Measurements from ENCODE around the gene MYRIP. TPM values are rescaled to one million over a fixed set of nuclear protein-coding genes. Genes with fewer than 3 reads are reported as not detected.

Gene MYRIP
- total and polyA plus RNA-seq, 2 of the 4 experiments (the other 2 are of a cell fraction), result not detected

GRCh38 chr3:39970982-39971381, 161.6 kb downstream of the MYRIP start:
- Histone ChIP-seq H3K4me1 (ENCODE audit: control insufficient read depth, insufficient read depth, low read length) (no peaks in the 10 kb centered on the region), H3K36me3 (ENCODE audit: control insufficient read depth, insufficient read depth, low read length) (no peaks in the 10 kb centered on the region), H3K4ac (ENCODE audit: low read depth, low read length) (no peak overlapping the region), H2AFZ (replicated peaks; ENCODE audit: low read length, poor library complexity) (no peak overlapping the region), H2BK15ac (ENCODE audit: low read depth, low read length) (no peak overlapping the region), H2AK9ac (replicated peaks; ENCODE audit: low read depth, low read length, poor library complexity) (no peak overlapping the region), H3K27me3 (ENCODE audit: control insufficient read depth, insufficient read depth, low read length) (no peaks in the 10 kb centered on the region), H3K56ac (ENCODE audit: extremely low read depth, insufficient read depth, low read length) (no peak overlapping the region), H3K18ac (ENCODE audit: low read depth, low read length) (no peak overlapping the region), H3K9me1 (ENCODE audit: insufficient read depth, low read length) (no peaks in the 10 kb centered on the region), H3K4me3 (ENCODE audit: insufficient read depth, low read depth, low read length) (no peak overlapping the region), H2AK5ac (ENCODE audit: low read depth, low read length) (no peak overlapping the region), H3K9me3 (ENCODE audit: control insufficient read depth, insufficient read depth, low read length) (peaks cover 4% of the 10 kb centered on the region), H2BK5ac (ENCODE audit: low read depth, low read length, poor library complexity, severe bottlenecking) (no peak overlapping the region), H3K27ac (ENCODE audit: insufficient read depth, low read length) (no peak overlapping the region), H2BK20ac (ENCODE audit: low read depth, low read length) (no peak overlapping the region), H3K14ac (replicated peaks; ENCODE audit: low read depth, low read length) (no peak overlapping the region), H4K8ac (ENCODE audit: low read depth in 2 of 2, low read length in 2 of 2) (no peak overlapping the region), H3K9ac (ENCODE audit: low read depth, low read length) (no peak overlapping the region), H4K5ac (ENCODE audit: low read depth, low read length) (no peak overlapping the region), H2BK120ac (ENCODE audit: low read depth, low read length) (no peak overlapping the region), H4K20me1 (ENCODE audit: insufficient read depth, low read length) (no peaks in the 10 kb centered on the region), H3K23ac (ENCODE audit: low read depth, low read length) (no peak overlapping the region), H3K79me1 (ENCODE audit: low read depth in 1 of 2, low read length in 2 of 2) (no peaks in the 10 kb centered on the region), H3K4me2 (ENCODE audit: low read depth, low read length) (no peak overlapping the region), H4K91ac (ENCODE audit: insufficient read depth, low read depth, low read length) (no peak overlapping the region)
- intact Hi-C loops (cut with micrococcal nuclease) (no loop called here), dilution Hi-C loops (cut with HindIII; ENCODE audit: low sequenced_read_pairs, unreplicated experiment) (no loop called here), in situ Hi-C loops (cut with MboI; ENCODE audit: low sequenced_read_pairs) (no loop called here)
- POLR2A ChIA-PET (ENCODE audit: unreplicated experiment), result no interaction called here
- TF ChIP-seq FOS (IDR thresholded peaks at IDR 0.05; ENCODE audit: low read depth, low read length), result no peak
- no peak for TF ChIP-seq BHLHE40 (IDR thresholded peaks at IDR 0.05; ENCODE audit: low read depth, low read length)
- TF ChIP-seq RAD21 (IDR thresholded peaks at IDR 0.05; ENCODE audit: low read length), result no peak
- TF ChIP-seq MAZ (IDR thresholded peaks at IDR 0.05; ENCODE audit: borderline replicate concordance, low read depth, low read length), result no peak
- TF ChIP-seq MAFK (IDR thresholded peaks at IDR 0.05; ENCODE audit: low read depth, low read length), result no peak
- no peak for TF ChIP-seq CEBPB (IDR thresholded peaks at IDR 0.05; ENCODE audit: low read depth, low read length)
- TF ChIP-seq SMC3 (IDR thresholded peaks at IDR 0.05; ENCODE audit: low read depth, low read length), result no peak
- TF ChIP-seq NFE2L2 (IDR thresholded peaks at IDR 0.05; ENCODE audit: low read depth, low read length), result no peak
- no peak for TF ChIP-seq RFX5 (IDR thresholded peaks at IDR 0.05; ENCODE audit: low read depth, low read length)
- TF ChIP-seq RCOR1 (IDR thresholded peaks at IDR 0.05; ENCODE audit: insufficient replicate concordance, low read length), result no peak
- no peak for TF ChIP-seq POLR2A (IDR thresholded peaks at IDR 0.05; ENCODE audit: low read depth, low read length)
- no peak for TF ChIP-seq ELK1 (IDR thresholded peaks at IDR 0.05; ENCODE audit: borderline replicate concordance, low read depth, low read length)
- no peak for TF ChIP-seq MXI1 (IDR thresholded peaks at IDR 0.05; ENCODE audit: borderline replicate concordance, low read depth, low read length)
- WGBS, 2 experiments (ENCODE audit: extremely low coverage in 2 of 2, insufficient read length in 1 of 2), result no CpG with 5 or more reads among the region's 2 CpGs
- no peak for ATAC-seq (ENCODE audit: low read depth)
- DNase-seq, result no peak
- CTCF ChIA-PET, result no interaction called here
- BruUV-seq (replicated peaks), result no TSS peak
